Colonic mucosa (tissue), 4 donors: Measurements from ENCODE around the gene MLLT3. TPM values are rescaled to one million over a fixed set of nuclear protein-coding genes. Genes with fewer than 3 reads are reported as not detected.

Experiments used
- DNase-seq: peaks from one replicate; pipeline ENCODE4 v3.0.0-alpha.2; 2020
- H3K27ac ChIP-seq: fragments of 200-600 bp; one replicate; pipeline ENCODE4 v1.8.0; 2021
- H3K27me3 ChIP-seq: fragments of 200-600 bp; one replicate; pipeline ENCODE4 v1.8.0; 2021
- H3K36me3 ChIP-seq: fragments of 200-600 bp; one replicate; pipeline ENCODE4 v1.8.0; 2021
- H3K4me1 ChIP-seq: fragments of 200-600 bp; one replicate; pipeline ENCODE4 v1.8.0; 2021; ENCODE audit warnings: mild to moderate bottlenecking
- H3K4me3 ChIP-seq: fragments of 200-600 bp; one replicate; pipeline ENCODE4 v1.8.0; 2021
- H3K9ac ChIP-seq, 2 donors: one replicate each; pipeline ENCODE4 v1.7.0; 2013; ENCODE audit warnings: control low read depth in 2 of 2, low read depth in 2 of 2, low read length in 2 of 2
- H3K9me3 ChIP-seq: fragments of 200-600 bp; one replicate; pipeline ENCODE4 v1.8.0; 2021
- CTCF ChIP-seq: fragments of 200-600 bp; IDR thresholded peaks from one replicate; pipeline ENCODE4 v1.8.0; 2022; ENCODE audit warnings: antibody characterized with exemption, mild to moderate bottlenecking
- intact Hi-C: fragments of 100-400 bp; cut with DNase I; formaldehyde crosslinking; loops from one replicate; pipeline ENCODE4 v1.14.1; 2022
- total RNA-seq, 2 donors: library from RNA; stranded (reverse); fragmentation: NEBNext Ultra II Directional in 1 of 2; extraction: Animal tissue kit (Norgen Biotek cat#: 25700) in 1 of 2; gene quantifications; one replicate each; pipeline ENCODE4 v1.2.1, GENCODE V29; 2021
- donor health status: healthy.
- donor health status: DM: no; HTN: no; CAD: no.
- donor health status: DM: no; HTN: no; CAD: no.

The MLLT3 gene
- total RNA-seq, 2 donors from 2014 or later: 44.6 to 65.2 TPM

GRCh38 chr9:20387062-20387461, 235.2 kb downstream of the MLLT3 start:
- DNase-seq: no peak
- no peak overlapping the region for H3K4me3 ChIP-seq
- no peaks in the 10 kb centered on the region for H3K27me3 ChIP-seq
- H3K9me3 ChIP-seq: no peaks in the 10 kb centered on the region
- H3K27ac ChIP-seq: no peak overlapping the region
- TF ChIP-seq CTCF: no peak
- intact Hi-C loops: no loop called here
- H3K36me3 ChIP-seq: no peaks in the 10 kb centered on the region
- no peak overlapping the region for H3K9ac ChIP-seq
- peaks cover 4% of the 10 kb centered on the region for H3K4me1 ChIP-seq

GRCh38 chr9:20384642-20385041, 237.7 kb downstream of the MLLT3 start:
- TF ChIP-seq CTCF: no peak
- no peak for DNase-seq
- Histone ChIP-seq H3K27ac (no peak overlapping the region), H3K4me1 (peaks cover 4% of the 10 kb centered on the region), H3K4me3 (no peak overlapping the region), H3K36me3 (no peaks in the 10 kb centered on the region), H3K9ac (no peak overlapping the region), H3K9me3 (no peaks in the 10 kb centered on the region), H3K27me3 (no peaks in the 10 kb centered on the region)
- intact Hi-C loops: no loop called here

GRCh38 chr9:20382460-20383071, 239.7 kb downstream of the MLLT3 start:
- Histone ChIP-seq H3K9me3 (no peaks in the 10 kb centered on the region), H3K27me3 (no peaks in the 10 kb centered on the region), H3K4me1 (peaks cover 4% of the 10 kb centered on the region), H3K36me3 (no peaks in the 10 kb centered on the region), H3K27ac (peak overlapping the region; percentile 56), H3K9ac (peak overlapping the region in 1 of 2 donors; percentile 29), H3K4me3 (no peak overlapping the region)
- TF ChIP-seq CTCF: no peak
- intact Hi-C loops: no loop called here
- no peak for DNase-seq

GRCh38 chr9:20380546-20380945, 241.8 kb downstream of the MLLT3 start:
- DNase-seq: no peak
- Histone ChIP-seq H3K4me1 (peaks cover 4% of the 10 kb centered on the region), H3K27ac (no peak overlapping the region), H3K9me3 (no peaks in the 10 kb centered on the region), H3K27me3 (no peaks in the 10 kb centered on the region), H3K9ac (no peak overlapping the region), H3K4me3 (no peak overlapping the region), H3K36me3 (no peaks in the 10 kb centered on the region)
- intact Hi-C loops: no loop called here
- TF ChIP-seq CTCF: no peak

- no peak for DNase-seq
- H3K4me1 ChIP-seq: peaks cover 4% of the 10 kb centered on the region
- TF ChIP-seq CTCF: no peak
Measured at GRCh38 chr9:20379804-20380225, 242.5 kb downstream of the MLLT3 start.

More at GRCh38 chr9:20379804-20380225, 242.5 kb downstream of the MLLT3 start:
- H3K27ac ChIP-seq: no peak overlapping the region
- no peaks in the 10 kb centered on the region for H3K27me3 ChIP-seq
- H3K4me3 ChIP-seq: no peak overlapping the region
- no peaks in the 10 kb centered on the region for H3K36me3 ChIP-seq
- intact Hi-C loops: no loop called here
- no peaks in the 10 kb centered on the region for H3K9me3 ChIP-seq
- no peak overlapping the region for H3K9ac ChIP-seq
